HG03521 (cell line): ENCODE results near the gene MRGPRX2.

Experiments used
- ATAC-seq: cut with Tn5 transposase; IDR thresholded peaks from one replicate; pipeline ENCODE4 v1.9.1; 2021; ENCODE audit warnings: mild to moderate bottlenecking, moderate library complexity; ENCODE audit not compliant: unreplicated experiment

Gene MRGPRX2

DNA sequence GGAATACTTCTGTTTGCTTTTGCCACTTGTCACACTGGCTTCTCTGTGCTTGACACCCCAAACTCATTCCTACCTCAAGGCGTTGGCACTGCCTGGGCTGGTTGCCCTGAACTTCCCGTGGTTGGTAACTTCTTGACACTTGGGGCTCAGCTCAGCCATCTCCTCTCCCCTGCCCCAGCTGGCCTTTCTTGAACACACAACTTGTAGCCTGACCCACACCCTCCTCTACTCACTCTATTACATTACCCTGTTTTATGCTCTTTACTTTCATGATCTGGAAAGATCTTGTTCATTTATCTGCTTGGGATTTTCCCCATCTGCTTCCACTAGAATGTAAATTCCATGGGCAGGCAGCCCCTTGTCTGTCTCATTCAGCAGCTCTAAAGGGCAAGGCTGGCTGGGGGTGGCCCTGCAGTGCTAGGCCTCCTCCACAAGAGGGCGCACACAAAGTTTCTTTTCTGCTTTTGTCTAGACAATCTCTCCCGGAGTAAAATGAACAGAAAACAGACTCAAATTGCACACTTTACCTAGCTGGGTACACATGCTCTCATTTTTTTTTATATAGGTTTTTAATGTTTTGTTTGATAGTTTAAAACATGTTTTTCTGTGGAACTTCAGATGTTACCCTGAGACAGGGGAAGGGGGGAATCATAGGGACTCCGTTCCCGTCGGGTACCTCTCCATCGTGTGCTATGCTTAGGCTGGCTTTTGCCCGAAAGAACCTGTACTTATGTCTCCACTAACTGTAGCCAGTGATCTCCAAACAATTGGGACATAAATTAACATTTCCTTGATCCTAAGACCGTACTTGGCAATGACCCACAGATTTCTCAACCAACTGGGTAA, 16.4 kb upstream of the MRGPRX2 start:
- peak; percentile 57 for ATAC-seq

GRCh38 chr11:19075636-19076035, 15.1 kb upstream of the MRGPRX2 start:
- no peak for ATAC-seq

- no peak for ATAC-seq
Observed at GRCh38 chr11:19073454-19074415, 13.2 kb upstream of the MRGPRX2 start.

- no peak for ATAC-seq
Observed at GRCh38 chr11:19072464-19072863, 11.9 kb upstream of the MRGPRX2 start.

DNA sequence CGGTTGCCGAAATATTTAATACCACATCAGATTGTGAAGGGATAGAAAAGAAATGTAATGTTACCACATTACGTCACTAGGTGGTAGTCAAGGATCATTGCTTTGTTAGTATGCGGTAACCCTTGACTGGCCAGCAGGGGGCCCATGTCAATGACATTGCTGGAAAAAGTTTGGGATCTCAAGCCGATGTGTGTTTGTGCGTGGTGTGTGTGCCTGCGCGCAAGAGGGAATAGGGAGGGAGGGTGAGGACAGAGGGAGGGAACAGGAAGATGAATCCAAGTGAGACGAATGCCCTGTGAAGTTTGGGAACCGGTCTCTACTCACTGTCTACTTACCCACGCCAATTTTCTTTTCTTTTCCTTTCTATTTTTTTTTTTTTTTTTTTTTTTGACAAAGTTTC, 10.7 kb upstream of the MRGPRX2 start:
- peak; percentile 91 for ATAC-seq

- no peak for ATAC-seq
Observed at GRCh38 chr11:19059833-19060232, 684 bp downstream of the MRGPRX2 start.

DNA sequence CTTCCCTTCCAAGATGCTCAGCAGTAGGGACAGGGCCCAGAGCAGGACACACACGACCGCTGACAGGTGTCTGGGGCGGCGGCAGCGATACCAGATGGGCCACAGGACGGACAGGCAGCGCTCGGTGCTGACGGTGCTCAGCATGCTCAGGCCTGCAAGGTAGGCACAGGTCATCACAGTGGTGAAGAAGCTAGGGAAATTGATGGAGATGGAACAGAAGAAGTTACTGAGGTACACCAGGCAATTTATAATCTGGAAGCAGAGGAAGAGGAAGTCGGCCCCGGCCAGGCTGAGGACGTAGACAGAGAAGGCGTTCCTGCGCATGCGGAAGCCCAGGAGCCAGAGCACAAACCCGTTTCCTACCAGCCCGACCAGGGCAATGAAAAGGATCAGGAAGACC, 4.6 kb downstream of the MRGPRX2 start:
- ATAC-seq = no peak

DNA sequence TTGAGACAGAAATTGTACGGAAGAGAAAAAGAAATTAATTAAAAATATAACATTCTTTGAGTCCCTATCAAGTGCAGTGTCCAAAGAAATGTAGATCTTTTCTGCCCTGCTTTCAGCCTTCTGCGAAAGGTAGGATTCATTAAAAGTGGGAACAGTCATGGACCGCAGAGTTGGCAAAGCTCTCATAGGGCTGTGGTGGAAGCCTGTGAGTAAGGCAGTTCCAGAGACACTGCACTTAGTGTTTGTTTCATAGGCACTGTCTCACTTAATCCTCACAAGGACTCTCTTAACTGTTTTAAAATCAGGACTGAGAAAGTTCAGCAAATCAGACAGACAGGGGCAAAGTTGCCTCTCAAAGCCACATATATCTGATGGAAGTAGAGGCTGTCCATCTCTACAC, 5.5 kb downstream of the MRGPRX2 start:
- ATAC-seq = no peak

DNA sequence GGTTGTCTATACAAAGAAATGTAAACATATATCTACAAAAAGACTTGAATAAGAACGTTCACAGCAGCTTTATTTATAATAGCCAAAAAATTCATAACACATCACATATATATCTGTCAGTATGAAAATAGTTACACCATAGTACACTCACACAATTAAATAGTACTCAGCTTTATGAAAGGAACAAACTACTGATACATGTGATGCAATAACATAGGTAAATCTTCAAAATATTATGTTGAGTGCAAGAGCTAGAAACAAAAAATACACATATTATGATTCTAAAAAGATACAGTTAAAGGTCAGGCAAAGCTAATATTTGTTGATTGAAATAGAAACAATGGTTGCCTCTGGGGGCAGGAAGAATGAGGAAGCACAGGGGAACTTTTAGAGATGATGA, 6.6 kb downstream of the MRGPRX2 start:
- ATAC-seq = no peak

GRCh38 chr11:19050281-19050680, 10.2 kb downstream of the MRGPRX2 start:
- no peak for ATAC-seq

- no peak for ATAC-seq
Observed at GRCh38 chr11:19049351-19049750, 11.2 kb downstream of the MRGPRX2 start.

DNA sequence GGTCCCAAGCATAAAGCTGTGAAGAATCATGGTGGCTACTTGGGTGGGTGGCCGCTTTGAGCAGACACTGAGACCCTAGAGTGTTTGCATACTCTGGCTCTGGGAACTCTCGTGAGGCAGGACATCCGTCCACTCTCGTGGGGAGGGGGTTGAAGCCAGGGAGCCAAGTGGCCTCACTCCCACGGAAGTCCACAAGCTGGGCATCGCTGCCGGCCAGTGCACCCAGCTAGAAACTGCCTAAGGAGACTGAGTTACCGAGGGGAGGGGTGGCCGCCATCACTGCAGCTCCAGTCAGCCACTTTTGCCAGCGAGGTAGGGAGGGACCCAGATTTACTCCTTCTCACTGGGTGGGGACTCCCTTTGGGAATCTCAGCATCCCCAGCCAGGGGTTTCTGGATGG, 20.5 kb downstream of the MRGPRX2 start:
- no peak for ATAC-seq

GRCh38 chr11:19039409-19039808, 21.1 kb downstream of the MRGPRX2 start:
- ATAC-seq = no peak

DNA sequence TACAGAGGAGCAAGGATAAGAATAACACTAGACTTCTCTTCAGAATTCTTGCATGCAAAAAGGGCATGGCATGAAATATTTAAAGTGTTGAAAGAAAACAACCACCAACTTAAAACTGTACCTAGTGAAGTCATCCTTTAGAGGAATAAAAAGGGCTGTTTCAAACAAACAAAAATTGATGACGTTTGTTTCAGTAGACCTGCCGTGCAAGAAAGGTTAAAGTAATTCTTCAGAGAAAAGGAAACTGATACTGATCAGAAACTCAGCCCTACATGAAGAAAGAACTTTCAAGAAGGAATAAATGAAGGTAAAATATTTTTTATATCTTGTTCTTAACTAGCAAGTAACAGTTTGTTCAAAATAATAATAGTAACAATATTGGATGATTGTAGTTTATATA, 27.5 kb downstream of the MRGPRX2 start:
- no peak for ATAC-seq

DNA sequence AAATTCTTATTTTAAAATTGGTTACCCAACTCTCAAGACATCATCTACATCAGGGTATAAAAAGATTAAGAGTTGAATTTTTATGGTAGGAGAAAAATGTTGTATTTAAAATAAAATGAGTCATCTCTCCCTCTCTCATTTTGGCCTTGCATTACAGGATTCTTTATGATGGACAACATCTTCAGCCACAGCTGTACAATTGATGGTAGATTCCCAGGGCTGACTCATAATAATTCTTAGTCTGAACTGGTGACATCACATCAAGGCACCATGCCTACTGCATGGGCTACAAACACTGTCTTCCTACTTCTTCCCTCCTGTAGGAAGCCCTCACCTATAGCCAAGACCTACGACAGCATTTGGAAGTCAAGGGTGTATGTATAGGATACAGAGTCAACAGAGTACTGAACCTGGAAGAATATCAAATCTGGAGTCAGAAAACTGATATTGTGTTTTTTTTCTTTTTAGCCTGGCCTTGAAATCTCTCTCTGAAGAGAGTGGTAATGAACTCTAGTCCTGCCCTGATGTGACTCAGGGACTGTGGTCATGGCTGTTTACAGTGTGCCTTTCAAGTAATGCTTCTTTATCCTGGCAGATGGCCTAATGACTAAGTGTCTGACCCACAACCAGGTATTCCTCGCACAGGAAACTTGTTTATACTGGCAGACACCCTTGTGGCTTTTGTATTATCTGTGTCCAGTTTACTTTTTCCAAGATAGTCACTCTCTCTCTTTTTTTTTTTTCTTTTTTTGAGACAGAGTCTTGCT, 32.5 kb downstream of the MRGPRX2 start:
- no peak for ATAC-seq

DNA sequence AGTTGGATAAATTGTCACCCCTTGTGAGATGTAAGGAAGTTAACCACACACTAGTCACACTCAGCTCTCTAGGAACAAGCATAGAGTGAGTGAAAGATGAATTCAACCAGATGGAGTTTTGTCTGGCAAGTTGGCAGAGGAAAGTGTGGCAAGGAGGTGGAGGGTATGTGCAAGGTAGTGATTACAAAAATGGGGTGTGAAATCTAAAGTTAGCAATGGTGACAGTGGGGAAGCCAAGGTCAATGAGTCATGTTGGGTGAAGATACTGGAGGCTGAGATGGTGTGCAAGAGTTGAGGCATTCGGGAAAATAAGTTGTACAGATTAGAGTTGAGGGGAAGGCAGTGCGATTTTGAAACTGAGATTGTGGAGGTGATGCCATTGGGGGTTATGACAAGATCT, 33.7 kb downstream of the MRGPRX2 start:
- ATAC-seq = no peak

DNA sequence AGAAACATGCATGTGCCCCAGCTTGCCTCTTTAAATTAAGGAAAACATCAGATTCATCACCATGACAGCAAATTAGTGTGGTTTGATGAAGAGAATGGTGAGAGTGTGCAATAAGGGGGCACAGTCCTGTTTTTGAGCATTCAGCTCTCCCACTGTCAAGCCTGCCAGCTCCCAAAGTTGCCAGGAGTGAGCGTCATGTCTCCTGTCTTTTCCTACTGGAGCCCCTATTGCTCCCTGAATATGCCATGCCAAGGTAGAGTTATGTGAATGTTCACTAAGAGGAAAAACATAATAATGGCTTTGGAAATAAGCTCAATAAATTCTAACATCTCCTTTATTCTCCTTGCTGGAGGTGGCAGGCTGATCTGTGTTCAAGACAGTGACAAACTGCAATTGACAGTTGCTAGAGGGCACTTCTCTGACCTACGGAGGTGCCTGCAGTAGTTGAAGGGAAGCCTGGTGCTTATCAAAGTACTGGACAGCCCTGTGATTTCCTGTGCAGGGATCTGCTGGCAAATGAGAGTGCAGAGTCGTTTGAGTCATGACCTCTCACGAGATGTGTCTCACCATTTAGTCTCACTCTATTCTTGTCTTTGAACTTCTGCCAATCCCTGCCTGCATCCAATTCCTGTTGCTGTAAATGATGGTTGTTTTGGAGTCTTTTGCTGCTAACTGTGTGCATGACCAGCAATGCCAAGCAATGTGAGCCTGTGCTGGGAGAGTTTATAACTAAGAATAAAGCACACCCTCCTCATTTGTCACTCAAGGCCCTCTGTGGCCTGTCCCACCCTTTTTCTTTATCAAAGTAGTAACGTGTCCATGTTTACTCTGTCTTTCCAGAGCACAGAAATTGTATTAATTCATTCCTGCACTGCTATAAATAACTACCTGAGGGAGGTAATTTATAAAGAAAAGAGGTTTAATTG, 34.8 kb downstream of the MRGPRX2 start:
- ATAC-seq = no peak

DNA sequence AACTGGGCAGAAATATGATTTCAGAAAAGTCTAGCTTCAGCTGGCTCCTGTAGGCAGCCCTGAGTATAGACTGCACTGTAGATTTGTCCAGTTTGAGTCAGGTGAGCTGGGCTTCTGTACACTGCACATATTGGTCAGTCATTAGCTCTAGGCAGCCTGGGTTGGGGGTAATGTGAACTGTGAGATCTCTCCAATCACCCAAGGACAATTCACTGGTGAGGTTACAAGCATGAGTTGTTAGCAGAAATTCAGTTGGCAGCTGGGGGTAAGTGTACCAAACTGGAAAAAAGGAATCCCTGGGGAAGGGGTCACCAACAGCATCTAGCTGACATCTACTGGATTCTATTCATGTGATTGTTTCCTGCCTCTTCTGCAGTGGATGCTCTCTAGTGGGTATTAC, 39.7 kb downstream of the MRGPRX2 start:
- ATAC-seq = no peak

DNA sequence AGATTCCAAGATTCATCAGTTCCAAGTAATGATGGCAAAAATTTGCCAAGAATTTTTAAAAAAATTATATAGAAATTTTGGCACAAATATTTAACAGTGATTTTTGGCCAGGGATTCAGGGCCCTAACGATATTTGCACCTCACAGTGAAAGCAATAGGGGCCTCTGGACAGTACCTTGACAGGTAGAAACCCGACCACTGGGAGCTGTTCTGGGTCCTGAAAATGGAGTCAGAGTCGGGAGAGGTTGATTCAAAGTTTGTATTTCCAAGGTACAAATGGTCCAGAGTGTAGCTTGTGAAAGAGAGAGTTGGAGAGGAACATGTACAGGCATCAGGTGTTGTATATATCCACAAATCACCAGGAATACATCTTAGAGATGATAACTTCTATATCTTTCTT, 41.6 kb downstream of the MRGPRX2 start:
- ATAC-seq = no peak
